Lower leg skin (tissue), 3 donors: ENCODE results near the gene CCDC40.

Source experiments
- POLR2A ChIP-seq, 2 donors: fragments of 450-650 bp; IDR thresholded peaks; one replicate each; pipeline ENCODE4 v1.6.1; 2016 to 2017; ENCODE audit warnings: antibody characterized with exemption in 2 of 2, mild to moderate bottlenecking in 1 of 2, moderate library complexity in 1 of 2
- TF ChIP-seq, protein P1 (sequence below), 3 donors: fragments of 450-650 bp; IDR thresholded peaks; one replicate each; pipeline ENCODE4 v1.5.1; 2016; ENCODE audit warnings: antibody characterized with exemption in 3 of 3, mild to moderate bottlenecking in 3 of 3, moderate library complexity in 2 of 3

DNA sequence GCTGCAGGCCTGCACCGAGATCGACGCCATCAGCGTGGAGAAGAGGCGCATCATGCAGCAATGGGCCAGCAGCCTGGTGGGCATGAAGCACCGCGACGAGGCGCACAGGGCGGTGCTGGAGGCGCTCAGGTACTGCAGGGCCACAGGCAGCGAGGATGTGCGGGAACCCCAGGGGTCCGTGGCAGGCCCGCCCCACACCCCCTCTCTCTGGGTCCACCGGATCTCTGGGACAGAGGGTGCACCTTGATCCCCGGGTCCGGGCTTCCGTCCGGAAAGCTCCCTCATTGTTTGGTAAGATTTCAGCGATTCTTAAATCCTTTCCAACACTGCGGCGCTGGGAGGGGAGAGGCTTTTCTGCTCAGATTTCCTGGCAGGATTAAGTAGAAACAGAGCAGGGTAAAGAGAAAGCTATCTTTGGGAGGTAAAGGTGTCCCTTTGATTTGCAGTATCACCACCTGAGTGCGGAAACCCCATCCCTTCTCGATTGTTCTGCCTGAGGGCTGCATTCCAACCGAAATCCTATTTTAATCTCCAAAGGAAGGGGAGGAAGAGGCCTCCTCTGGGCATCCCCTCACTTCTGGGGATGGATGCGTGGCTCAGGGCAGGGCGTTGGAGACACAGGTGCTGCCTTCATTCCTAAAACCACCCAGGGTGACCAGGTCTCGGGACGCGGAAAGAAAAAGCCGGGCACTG is 29.2 kb downstream of the CCDC40 start:
- TF ChIP-seq POLR2A (IDR thresholded peaks at IDR 0.05), result no peak
- TF ChIP-seq, protein P1, sequence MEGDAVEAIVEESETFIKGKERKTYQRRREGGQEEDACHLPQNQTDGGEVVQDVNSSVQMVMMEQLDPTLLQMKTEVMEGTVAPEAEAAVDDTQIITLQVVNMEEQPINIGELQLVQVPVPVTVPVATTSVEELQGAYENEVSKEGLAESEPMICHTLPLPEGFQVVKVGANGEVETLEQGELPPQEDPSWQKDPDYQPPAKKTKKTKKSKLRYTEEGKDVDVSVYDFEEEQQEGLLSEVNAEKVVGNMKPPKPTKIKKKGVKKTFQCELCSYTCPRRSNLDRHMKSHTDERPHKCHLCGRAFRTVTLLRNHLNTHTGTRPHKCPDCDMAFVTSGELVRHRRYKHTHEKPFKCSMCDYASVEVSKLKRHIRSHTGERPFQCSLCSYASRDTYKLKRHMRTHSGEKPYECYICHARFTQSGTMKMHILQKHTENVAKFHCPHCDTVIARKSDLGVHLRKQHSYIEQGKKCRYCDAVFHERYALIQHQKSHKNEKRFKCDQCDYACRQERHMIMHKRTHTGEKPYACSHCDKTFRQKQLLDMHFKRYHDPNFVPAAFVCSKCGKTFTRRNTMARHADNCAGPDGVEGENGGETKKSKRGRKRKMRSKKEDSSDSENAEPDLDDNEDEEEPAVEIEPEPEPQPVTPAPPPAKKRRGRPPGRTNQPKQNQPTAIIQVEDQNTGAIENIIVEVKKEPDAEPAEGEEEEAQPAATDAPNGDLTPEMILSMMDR (IDR thresholded peaks at IDR 0.05), result no peak
